GM12872 (cell line): ENCODE results near the gene MMAB.

ENCODE experiments used
- TF ChIP-seq, protein P1 (sequence below): IDR thresholded peaks from 3 replicates; pipeline ENCODE4 v1.5.1; 2011; ENCODE audit warnings: low read depth, mild to moderate bottlenecking, low read length, moderate library complexity; ENCODE audit not compliant: insufficient read depth

The MMAB gene

DNA sequence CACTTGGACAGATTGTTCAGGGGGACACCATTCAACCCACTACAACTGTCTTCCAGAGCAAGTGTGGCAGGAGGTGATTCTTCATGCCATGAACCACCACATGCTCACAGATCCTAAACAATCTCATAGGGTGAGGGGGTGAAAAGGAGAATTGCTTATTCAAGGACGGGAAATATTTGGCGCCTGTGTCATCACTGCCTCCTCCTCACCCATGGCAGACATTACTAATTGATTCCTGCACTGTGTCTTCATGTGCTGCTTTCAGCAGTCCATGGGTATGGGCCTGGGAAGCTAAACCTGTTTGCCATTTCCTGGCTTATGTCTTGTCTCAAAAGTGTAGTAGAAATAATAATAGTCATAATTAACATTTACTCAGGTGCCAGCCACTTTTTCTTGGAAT, 31.3 kb downstream of the MMAB start:
- TF ChIP-seq, protein P1, sequence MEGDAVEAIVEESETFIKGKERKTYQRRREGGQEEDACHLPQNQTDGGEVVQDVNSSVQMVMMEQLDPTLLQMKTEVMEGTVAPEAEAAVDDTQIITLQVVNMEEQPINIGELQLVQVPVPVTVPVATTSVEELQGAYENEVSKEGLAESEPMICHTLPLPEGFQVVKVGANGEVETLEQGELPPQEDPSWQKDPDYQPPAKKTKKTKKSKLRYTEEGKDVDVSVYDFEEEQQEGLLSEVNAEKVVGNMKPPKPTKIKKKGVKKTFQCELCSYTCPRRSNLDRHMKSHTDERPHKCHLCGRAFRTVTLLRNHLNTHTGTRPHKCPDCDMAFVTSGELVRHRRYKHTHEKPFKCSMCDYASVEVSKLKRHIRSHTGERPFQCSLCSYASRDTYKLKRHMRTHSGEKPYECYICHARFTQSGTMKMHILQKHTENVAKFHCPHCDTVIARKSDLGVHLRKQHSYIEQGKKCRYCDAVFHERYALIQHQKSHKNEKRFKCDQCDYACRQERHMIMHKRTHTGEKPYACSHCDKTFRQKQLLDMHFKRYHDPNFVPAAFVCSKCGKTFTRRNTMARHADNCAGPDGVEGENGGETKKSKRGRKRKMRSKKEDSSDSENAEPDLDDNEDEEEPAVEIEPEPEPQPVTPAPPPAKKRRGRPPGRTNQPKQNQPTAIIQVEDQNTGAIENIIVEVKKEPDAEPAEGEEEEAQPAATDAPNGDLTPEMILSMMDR: no peak

DNA sequence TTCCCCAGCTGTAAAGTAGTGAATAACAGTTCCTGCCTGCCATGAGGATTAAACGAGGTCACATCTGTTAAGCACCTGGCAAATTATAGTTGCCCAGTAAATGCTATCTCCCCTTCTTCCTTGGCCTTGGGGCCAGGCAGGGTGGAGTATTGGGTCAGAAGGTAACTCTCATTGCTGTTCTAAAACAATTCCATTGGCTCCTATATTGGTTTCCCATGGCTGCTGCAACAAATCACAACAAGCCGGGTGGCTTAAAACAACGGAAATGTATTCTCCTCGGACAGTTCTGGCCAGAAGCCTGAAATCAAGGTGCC, 31.9 kb downstream of the MMAB start:
- TF ChIP-seq, protein P1: no peak

DNA sequence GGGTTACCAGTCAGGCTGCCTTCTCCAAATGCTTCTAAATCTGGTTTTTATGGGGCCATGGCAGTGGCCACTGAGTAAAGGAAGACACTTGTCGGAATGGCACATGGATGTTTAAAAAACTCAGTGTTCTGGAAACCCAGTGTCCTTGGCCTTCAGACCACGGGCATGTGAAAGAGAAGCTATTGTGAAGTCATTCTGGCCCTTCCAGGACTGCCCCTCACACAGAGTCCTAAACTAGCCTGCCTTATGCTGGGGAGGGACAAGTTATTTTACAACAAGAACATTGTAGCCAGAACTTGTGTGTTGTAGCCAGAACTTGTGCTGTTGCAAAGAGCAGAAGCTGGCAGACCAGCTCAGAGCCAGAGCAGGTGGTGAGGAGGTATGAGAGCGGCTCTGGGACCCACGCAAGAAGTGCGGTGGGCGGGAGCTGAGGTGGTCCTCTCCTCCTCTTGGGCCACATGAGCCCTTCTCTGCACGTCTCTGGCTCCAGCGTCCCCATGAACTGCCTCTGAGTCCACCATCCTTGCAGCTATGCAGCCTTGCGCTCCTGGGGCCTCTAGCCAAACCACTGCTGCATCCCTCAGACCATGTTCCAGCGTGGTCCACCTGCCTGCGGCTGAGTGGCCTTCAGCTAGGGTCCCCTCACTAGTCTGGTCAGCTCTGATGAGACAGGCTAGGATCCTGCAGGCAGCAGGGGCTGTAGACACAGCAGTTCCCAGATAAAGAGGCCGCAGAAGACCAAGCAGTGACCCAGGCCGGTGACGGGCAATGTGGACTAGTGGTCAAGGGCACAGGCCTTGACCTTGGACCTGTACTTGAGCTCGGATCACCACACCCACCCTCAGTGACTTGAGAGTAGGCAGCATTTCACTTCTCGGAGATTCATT, 32.5 kb downstream of the MMAB start:
- TF ChIP-seq, protein P1: no peak

GRCh38 chr12:109539508-109539907, 33.8 kb downstream of the MMAB start:
- TF ChIP-seq, protein P1: no peak

GRCh38 chr12:109538191-109538863, 35.0 kb downstream of the MMAB start:
- TF ChIP-seq, protein P1: no peak

GRCh38 chr12:109537136-109537535, 36.2 kb downstream of the MMAB start:
- TF ChIP-seq, protein P1: no peak

GRCh38 chr12:109535863-109536250, 37.4 kb downstream of the MMAB start:
- TF ChIP-seq, protein P1: no peak
